HG03039 (cell line): Measurements from ENCODE around the gene MSN.

Source experiments
- ATAC-seq: cut with Tn5 transposase; IDR thresholded peaks from one replicate; pipeline ENCODE4 v1.9.1; 2021; ENCODE audit warnings: mild to moderate bottlenecking, moderate library complexity; ENCODE audit not compliant: unreplicated experiment

The MSN gene

GRCh38 chrX:65671966-65672365 lies 4.5 kb downstream of the MSN start:
- no peak for ATAC-seq

DNA sequence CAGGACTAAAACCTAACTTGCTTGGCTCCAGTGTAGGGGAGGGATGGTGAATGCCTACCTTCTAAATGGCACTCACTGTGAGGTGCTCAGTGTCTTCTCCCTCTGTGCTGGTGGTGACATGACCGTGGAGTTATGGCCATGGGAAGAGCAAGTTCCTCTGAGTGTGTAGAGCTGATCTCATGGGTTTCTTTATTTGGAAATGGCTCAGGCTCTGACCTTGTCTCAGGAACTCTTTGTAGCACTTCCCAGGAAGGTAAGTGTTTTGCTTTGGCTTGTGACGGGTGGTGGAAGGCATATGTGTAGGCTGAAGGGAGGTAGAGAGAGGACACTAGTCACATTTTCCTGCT lies 6.4 kb downstream of the MSN start:
- ATAC-seq: no peak

DNA sequence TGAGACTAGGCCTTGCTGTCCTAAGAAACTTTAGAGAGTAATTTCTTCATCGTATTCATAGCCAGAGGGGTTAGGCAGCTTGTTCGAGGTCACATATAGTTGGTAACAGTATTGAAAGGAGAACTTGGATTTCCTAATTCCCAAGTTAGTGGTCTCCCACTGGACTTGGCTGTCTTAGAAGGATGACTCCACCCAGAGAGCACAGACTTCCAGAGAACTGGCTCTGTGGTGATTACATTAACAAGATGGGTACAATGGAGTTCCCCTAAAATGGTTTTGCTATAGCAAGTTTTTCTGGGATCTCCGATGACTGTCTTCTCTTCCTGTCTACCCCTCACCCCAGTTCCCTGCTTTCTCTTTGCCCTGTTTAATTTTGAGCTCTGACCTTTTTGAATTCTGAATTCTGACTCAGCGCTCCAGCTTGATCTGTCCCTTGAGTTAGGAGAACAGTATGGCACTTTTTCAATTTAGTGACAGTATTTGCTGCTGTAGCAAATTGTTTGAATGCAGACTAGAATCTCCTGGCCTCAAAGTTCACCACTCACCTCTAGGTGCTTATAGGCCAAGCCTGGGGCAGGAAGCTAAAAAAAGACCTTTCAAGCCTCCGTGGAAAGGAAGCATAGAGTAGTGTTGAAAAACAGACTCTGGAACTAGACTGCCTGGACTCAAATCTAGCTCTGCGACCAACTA lies 6.9 kb downstream of the MSN start:
- no peak for ATAC-seq

- ATAC-seq: no peak
Measured at GRCh38 chrX:65677954-65678469, 10.6 kb downstream of the MSN start.

- ATAC-seq: no peak
Measured at GRCh38 chrX:65679071-65679540, 11.7 kb downstream of the MSN start.

GRCh38 chrX:65681810-65682209 lies 14.4 kb downstream of the MSN start:
- ATAC-seq: no peak

DNA sequence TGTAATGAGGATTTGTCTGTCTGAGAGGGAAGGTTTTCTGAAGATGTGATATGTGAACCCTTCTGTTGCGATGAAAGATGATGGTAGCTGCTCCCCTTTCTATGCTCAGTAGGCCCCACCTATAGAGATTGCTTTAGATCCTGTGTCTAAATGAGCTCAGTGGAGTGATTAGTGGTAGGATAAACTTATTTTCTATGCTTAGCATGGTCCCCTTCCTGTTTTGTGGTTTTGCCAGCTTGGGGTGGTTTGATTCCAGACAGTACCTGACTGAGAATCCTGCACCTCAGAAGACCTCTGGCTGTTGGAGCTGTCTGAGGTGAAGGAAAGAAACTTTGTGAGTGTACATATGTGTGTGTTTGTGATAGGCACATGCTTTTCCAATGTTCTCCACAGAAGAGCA lies 17.7 kb downstream of the MSN start:
- no peak for ATAC-seq

DNA sequence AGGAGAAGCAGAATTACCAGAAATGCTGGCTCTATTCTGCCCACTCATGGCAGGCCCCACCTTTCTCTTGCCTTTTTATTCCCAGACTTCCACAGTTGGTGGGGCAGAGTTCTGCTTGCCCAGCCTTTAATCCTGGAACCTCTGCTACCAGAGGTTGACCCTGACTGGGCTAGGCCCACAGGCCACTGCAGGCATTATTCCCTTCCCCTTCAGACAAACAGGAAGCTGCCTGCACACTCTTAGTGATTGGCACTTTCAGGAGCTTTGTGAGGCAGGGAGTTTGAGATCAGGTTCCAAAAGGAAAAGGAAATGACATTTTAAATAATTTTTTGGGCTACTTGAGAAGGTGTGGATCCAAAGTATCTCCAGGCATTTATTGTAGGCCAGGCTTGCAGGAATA lies 18.8 kb downstream of the MSN start:
- no peak for ATAC-seq

DNA sequence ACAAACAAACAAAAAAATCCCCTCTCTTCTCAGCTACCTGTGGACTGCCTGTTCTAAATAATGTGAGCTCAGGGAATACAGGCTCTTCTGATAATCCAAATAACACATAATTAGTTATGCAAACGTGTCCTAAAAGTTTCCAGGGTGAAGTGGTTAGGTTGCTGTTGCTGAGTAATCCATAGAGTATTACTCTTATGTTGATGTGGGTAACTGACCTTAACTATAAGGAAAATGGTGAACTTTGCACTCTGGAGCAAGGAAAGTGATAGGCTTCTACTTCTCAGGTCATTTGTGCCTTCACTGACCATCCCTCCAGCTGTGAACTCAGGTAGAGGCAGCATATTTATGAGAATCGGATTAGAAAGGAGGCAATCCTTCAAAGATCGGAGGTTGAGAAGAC lies 19.9 kb downstream of the MSN start:
- no peak for ATAC-seq

GRCh38 chrX:65688403-65688871 lies 21.0 kb downstream of the MSN start:
- ATAC-seq: peak; percentile 68

DNA sequence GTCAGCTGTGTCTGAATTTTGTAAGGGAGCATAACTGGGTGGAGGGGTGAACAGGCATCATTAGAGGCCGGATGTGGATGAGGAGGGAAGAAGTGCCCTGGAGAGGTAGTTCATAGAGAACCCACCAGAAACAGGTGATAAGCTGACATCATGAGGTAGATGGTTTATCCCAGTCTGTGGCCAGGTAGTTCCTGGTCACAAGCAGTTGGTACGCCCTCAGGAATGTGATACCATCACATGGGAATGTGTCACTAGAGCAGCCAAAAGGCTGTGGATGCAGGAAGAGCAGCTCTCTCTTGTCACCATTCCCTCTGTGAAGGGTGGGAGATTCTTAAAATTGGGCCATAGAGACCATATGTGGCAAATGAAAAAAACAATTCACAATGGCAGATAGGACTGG lies 21.9 kb downstream of the MSN start:
- no peak for ATAC-seq

- no peak for ATAC-seq
Measured at GRCh38 chrX:65690057-65690855, 22.8 kb downstream of the MSN start.

DNA sequence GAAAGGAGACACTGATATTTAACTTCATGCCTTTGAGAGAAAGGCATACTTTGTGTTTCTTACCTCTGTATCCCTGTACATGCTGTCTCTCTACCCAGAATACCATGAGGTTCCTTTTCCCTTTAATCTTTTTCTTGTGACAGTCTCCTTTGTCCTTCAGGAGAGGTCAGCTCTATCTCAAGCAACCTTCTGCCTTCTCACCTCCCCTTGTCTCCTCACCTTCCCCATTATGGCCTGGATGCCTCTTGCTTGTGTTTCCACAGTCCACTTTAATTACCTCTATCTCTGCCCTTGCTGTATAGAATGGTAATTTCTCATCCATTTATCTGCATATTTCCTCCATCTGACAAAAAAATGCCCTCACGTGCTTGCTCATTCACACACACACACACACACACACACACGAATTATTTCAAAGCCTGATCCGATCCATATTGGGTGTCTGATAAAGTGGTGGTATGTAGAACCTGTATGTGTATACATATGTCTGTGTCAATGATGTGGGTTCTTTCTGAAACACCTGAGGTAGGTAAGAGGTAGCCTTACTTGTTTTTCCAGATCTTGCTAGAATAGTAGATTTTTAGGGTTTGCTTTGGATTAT lies 28.5 kb downstream of the MSN start:
- no peak for ATAC-seq

DNA sequence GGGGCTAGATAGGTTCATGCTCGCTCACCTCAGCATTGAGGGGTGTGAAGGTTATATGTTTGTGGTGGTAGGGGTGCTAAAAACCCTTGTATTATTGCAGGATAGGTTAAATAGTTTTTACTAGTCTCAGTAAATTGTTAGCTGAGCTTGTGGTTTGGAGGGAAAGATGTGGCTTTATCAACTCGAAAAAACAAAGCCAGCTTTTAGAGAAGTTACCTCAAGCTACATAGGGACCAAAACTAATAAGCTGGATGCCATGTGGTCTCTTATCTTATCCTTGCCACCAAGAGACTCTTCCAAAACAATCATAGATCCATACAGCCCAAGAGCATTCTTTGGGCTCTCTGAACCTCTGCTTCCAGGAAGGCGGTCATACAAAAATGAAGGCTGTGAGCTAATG lies 29.2 kb downstream of the MSN start:
- ATAC-seq: no peak

- ATAC-seq: no peak
Measured at GRCh38 chrX:65697211-65697641, 29.8 kb downstream of the MSN start.

- peak; percentile 49 for ATAC-seq
Measured at GRCh38 chrX:65697915-65698796, 30.7 kb downstream of the MSN start.

DNA sequence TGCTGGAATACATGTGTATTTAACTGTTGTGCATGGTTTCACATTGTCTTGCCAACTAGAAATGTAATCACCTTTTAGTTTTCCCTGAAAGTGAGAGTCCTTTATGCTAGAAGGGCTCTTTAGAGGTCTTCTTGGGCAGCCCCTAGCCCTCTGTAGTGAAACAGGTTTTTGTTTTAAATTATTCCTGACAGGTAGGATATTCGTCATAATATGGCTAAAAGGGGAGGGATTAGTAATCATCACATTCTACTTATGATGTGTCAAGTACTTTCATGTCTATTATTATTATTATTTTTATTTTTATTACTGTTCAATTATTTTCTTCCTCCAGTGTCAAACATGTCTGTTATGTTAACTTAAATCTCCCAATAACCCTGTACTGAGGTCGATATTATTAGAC lies 35.5 kb downstream of the MSN start:
- ATAC-seq: no peak

DNA sequence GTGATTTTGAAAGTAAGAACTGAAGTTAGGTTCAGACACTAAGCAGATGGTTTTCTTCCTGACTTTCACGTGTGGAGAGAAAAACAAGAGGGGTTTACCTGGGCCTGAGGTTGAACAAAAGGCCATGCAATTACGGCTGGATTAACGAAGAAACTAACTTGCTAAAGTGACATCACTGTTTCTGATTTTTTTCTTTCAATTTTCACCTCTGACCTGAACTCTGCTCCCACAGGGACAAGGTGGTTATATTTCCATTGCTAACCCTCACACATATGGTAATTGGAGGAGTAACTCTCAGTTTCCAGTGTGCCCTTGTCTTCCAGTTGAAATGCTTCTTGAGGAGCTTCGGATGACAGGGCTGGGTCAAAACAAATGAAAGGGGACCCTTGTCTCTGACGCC lies 38.0 kb downstream of the MSN start:
- ATAC-seq: no peak

GRCh38 chrX:65706041-65706828 lies 38.8 kb downstream of the MSN start:
- peak; percentile 41 for ATAC-seq

- no peak for ATAC-seq
Measured at GRCh38 chrX:65707151-65707550, 39.7 kb downstream of the MSN start.
